NK-92 (cell line): Measurements from ENCODE around the gene TMEM63A.
"Not testable (repeated sequence)": the region's sequence is repeated elsewhere in the genome, so short reads cannot be mapped to it uniquely, and the experiment has no call there.

ENCODE experiments used
- DNase-seq: peaks from one replicate; lab custom pipeline; 2025; ENCODE audit not compliant: unreplicated experiment; lab: John Stamatoyannopoulos, UW

Gene TMEM63A

GRCh38 chr1:225806736-225807135 lies 75.4 kb downstream of the TMEM63A start:
- not testable (repeated sequence) for DNase-seq

GRCh38 chr1:225806249-225806648 lies 75.9 kb downstream of the TMEM63A start:
- no peak for DNase-seq

- not testable (repeated sequence) for DNase-seq
Measured at GRCh38 chr1:225801146-225801545, 81.0 kb downstream of the TMEM63A start.

GRCh38 chr1:225796097-225796496 lies 86.1 kb downstream of the TMEM63A start:
- not testable (repeated sequence) for DNase-seq
